Measurements from ENCODE around the gene GDPD1.

GRCh38 chr17:59185997-59186396 is 34.3 kb upstream of the GDPD1 start:
- TF ChIP-seq CTCF (IDR thresholded peaks at IDR 0.05 in 4 of 5, conservative IDR thresholded peaks at IDR 0.05 in 1 of 5) (no peak), POLR2A (IDR thresholded peaks at IDR 0.05) (no peak)

All from gastrocnemius medialis (tissue), 4 donors.